ENCODE measurements around the gene CPED1.
"Not testable (repeated sequence)": the region's sequence is repeated elsewhere in the genome, so short reads cannot be mapped to it uniquely, and the experiment has no call there.

The CPED1 gene

GRCh38 chr7:121043314-121044234, 55.1 kb downstream of the CPED1 start:
- no peak for DNase-seq

GRCh38 chr7:121045090-121045489, 56.6 kb downstream of the CPED1 start:
- DNase-seq = no peak

GRCh38 chr7:121046009-121046408, 57.5 kb downstream of the CPED1 start:
- DNase-seq = no peak

GRCh38 chr7:121046893-121047468, 58.5 kb downstream of the CPED1 start:
- DNase-seq = no peak

GRCh38 chr7:121048195-121048594, 59.7 kb downstream of the CPED1 start:
- no peak for DNase-seq

GRCh38 chr7:121049028-121049791, 60.7 kb downstream of the CPED1 start:
- DNase-seq = no peak

GRCh38 chr7:121049897-121050296, 61.4 kb downstream of the CPED1 start:
- DNase-seq = no peak

GRCh38 chr7:121053219-121053618, 64.7 kb downstream of the CPED1 start:
- no peak for DNase-seq

GRCh38 chr7:121054925-121055324, 66.4 kb downstream of the CPED1 start:
- DNase-seq = no peak

GRCh38 chr7:121057878-121058277, 69.4 kb downstream of the CPED1 start:
- no peak for DNase-seq

- DNase-seq = no peak
Measured at GRCh38 chr7:121058975-121059374, 70.5 kb downstream of the CPED1 start.

GRCh38 chr7:121059979-121060509, 71.5 kb downstream of the CPED1 start:
- not testable (repeated sequence) for DNase-seq

- no peak for DNase-seq
Measured at GRCh38 chr7:121061677-121062582, 73.4 kb downstream of the CPED1 start.

GRCh38 chr7:121062671-121063279, 74.3 kb downstream of the CPED1 start:
- DNase-seq = no peak

- DNase-seq = not testable (repeated sequence)
Measured at GRCh38 chr7:121067717-121068116, 79.2 kb downstream of the CPED1 start.

GRCh38 chr7:121069346-121070100, 81.0 kb downstream of the CPED1 start:
- no peak for DNase-seq

GRCh38 chr7:121071132-121071531, 82.6 kb downstream of the CPED1 start:
- DNase-seq = no peak

GRCh38 chr7:121071662-121072061, 83.2 kb downstream of the CPED1 start:
- no peak for DNase-seq

GRCh38 chr7:121072826-121073225, 84.3 kb downstream of the CPED1 start:
- no peak for DNase-seq

- no peak for DNase-seq
Measured at GRCh38 chr7:121073463-121074099, 85.1 kb downstream of the CPED1 start.
